Right lobe of liver (tissue), 6 donors: ENCODE results near the gene RASL12. TPM values are rescaled to one million over a fixed set of nuclear protein-coding genes. Genes with fewer than 3 reads are reported as not detected.

Experiments used
- ATAC-seq, 4 donors: fragments of 200-7000 bp; cut with Tn5 transposase; one replicate each; pipeline ENCODE4 v1.9.1; 2020; ENCODE audit warnings: mild to moderate bottlenecking in 4 of 4, moderate library complexity in 4 of 4
- DNase-seq, 3 donors: peaks; one replicate each; pipeline ENCODE4 v3.0.0-alpha.2; 2020
- H3K27ac ChIP-seq, 3 donors: fragments of 200-600 bp; one replicate each; pipeline ENCODE4 v1.8.0; 2022
- H3K27me3 ChIP-seq, 2 donors: fragments of 200-600 bp; one replicate each; pipeline ENCODE4 v1.8.0; 2022
- H3K36me3 ChIP-seq, 4 donors: fragments of 200-600 bp; sonication (generic) in 1 of 4; one replicate each; pipeline versions ENCODE4 v1.5.1 to v1.8.0; 2017 to 2022; ENCODE audit warnings: control low read depth in 1 of 4
- H3K4me1 ChIP-seq, 4 donors: fragments of 200-600 bp; sonication (generic) in 1 of 4; one replicate each; pipeline versions ENCODE4 v1.5.1 to v1.8.0; 2017 to 2022; ENCODE audit warnings: control low read depth in 1 of 4
- H3K4me3 ChIP-seq, 3 donors: fragments of 200-600 bp; one replicate each; pipeline ENCODE4 v1.8.0; 2022
- H3K9me3 ChIP-seq, 4 donors: fragments of 200-600 bp; sonication (generic) in 1 of 4; one replicate each; pipeline versions ENCODE4 v1.5.1 to v1.8.0; 2017 to 2022; ENCODE audit warnings: control low read depth in 1 of 4
- POLR2A ChIP-seq: fragments of 450-650 bp; IDR thresholded peaks from one replicate; pipeline ENCODE4 v1.6.1; 2017; ENCODE audit warnings: antibody characterized with exemption, mild to moderate bottlenecking
- WGBS: methylation state at CpG from one replicate; pipeline ENCODE4 v1.1.6; 2018; ENCODE audit warnings: low coverage, low lambda C conversion rate; ENCODE audit not compliant: insufficient coverage; ENCODE audit errors: missing lambda C conversion rate; 5-methylcytosine and 5-hydroxymethylcytosine counted together
- intact Hi-C, 2 donors: fragments of 100-400 bp; cut with DNase I; formaldehyde crosslinking; loops; one replicate each; pipeline versions ENCODE4 v1.11.2 to v1.14.1; 2022
- total RNA-seq, 6 experiments: library from RNA; depleted of rRNA in 2 of 6; stranded (reverse); fragments of >200 nt in 2 of 6; fragmentation: NEBNext Ultra II Directional in 3 of 6; extraction: Animal tissue kit (Norgen Biotek cat#: 25700) in 3 of 6; gene quantifications; one replicate each; pipeline versions ENCODE4 v1.1.0 to v1.2.4, GENCODE V29; 2016 to 2023
- TF ChIP-seq, protein P1 (sequence below), 4 donors: fragments of 200-600 bp in 3 of 4; fragments of 450-650 bp in 1 of 4; IDR thresholded peaks; one replicate each; pipeline versions ENCODE4 v1.5.1 to v1.8.0; 2016 to 2022; ENCODE audit warnings: antibody characterized with exemption in 4 of 4, mild to moderate bottlenecking in 2 of 4
- donor health status: DM: no; HTN: yes; CAD: no.
- donor health status: DM: no; HTN: no; CAD: no.
- donor health status: DM: no; HTN: no; CAD: no.
- donor health status: DM: no; HTN: yes; CAD: no.
- donor health status: DM: no; HTN: yes; CAD: no.

The RASL12 gene
- total RNA-seq, 6 experiments from 2014 or later = 0.07 to 1.5 (median 0.24) TPM

DNA sequence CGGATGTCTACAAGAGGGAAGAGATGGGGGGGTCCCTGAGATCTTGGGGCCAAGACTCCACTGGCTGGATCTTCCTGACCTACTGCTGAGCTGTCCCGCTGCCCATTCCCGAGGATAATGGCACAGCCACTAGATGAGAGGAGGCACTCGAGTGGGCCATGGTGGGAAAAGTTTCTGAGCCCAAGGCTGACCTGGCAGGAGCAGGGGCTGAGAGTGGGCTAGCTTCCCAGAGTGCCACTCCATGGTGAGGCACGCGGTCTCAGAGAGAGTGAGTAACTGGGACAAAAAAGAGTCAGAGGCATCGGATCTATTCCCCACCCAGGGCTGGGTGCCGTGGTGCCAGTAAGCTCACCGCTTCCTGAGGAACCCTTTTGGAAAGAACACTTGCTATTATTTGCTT is 11.7 kb downstream of the RASL12 start:
- intact Hi-C loops = no loop called here

DNA sequence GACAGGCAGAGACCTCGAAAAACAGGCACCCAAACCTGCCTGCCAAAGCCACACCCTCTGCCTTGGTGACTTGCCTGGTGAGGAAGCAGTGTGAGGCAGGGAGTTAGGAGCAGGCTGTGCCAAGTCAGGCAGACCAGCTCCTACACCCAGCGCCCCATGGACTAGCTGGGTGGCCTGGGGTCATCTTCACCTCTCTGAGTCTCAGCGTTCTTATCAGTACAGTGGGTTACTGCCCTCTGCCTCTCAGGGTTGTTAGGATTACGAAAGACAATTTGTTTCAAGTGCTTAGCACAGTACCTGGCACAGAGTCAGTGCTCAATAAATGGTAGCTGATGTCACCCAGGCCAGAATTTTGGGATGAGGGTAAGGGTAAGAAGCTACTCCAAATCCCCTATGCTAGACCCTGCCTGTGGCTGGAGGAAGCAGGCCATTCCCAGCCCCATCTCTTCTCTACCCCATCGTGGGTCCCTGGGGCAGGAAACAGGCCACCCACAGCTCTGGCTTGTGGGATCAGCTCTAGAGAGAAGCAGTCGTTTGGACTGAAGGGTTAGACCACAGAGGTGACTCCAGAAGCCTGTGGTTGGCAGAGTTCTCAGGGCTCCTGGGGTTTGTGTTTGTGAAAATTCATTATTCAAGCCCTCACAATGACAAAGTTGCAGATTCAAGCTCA is 12.5 kb downstream of the RASL12 start:
- 21% methylated on average over 2 of the region's 6 CpGs for WGBS
- Histone ChIP-seq H3K4me3 (no peak overlapping the region), H3K36me3 (no peaks in the 10 kb centered on the region), H3K27ac (peak overlapping the region; percentile 4 to 85 (median 33)), H3K27me3 (no peaks in the 10 kb centered on the region), H3K4me1 (peaks cover 0 to 31% (median 7%) of the 10 kb centered on the region in 4 donors), H3K9me3 (no peaks in the 10 kb centered on the region)
- TF ChIP-seq, protein P1, sequence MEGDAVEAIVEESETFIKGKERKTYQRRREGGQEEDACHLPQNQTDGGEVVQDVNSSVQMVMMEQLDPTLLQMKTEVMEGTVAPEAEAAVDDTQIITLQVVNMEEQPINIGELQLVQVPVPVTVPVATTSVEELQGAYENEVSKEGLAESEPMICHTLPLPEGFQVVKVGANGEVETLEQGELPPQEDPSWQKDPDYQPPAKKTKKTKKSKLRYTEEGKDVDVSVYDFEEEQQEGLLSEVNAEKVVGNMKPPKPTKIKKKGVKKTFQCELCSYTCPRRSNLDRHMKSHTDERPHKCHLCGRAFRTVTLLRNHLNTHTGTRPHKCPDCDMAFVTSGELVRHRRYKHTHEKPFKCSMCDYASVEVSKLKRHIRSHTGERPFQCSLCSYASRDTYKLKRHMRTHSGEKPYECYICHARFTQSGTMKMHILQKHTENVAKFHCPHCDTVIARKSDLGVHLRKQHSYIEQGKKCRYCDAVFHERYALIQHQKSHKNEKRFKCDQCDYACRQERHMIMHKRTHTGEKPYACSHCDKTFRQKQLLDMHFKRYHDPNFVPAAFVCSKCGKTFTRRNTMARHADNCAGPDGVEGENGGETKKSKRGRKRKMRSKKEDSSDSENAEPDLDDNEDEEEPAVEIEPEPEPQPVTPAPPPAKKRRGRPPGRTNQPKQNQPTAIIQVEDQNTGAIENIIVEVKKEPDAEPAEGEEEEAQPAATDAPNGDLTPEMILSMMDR (IDR thresholded peaks at IDR 0.05) = no peak
- no peak for TF ChIP-seq POLR2A
- DNase-seq (peak; percentile 75 to 92 (median 90)), ATAC-seq (peak; percentile 83 to 93 (median 86))
- intact Hi-C loops = no loop called here

More for the DNA sequence above, 11.7 kb downstream of the RASL12 start:
- H3K9me3 ChIP-seq = no peaks in the 10 kb centered on the region
- H3K4me3 ChIP-seq = no peak overlapping the region
- H3K36me3 ChIP-seq = no peaks in the 10 kb centered on the region
- DNase-seq (no peak), ATAC-seq (no peak)
- TF ChIP-seq, protein P1 (IDR thresholded peaks at IDR 0.05) = no peak
- TF ChIP-seq POLR2A = no peak
- H3K27ac ChIP-seq = peak overlapping the region in 1 of 3 donors; percentile 85
- H3K27me3 ChIP-seq = no peaks in the 10 kb centered on the region
- 100% methylated on average over 2 of the region's 9 CpGs for WGBS
- H3K4me1 ChIP-seq = peaks cover 0 to 31% (median 7%) of the 10 kb centered on the region in 4 donors

- Histone ChIP-seq H3K9me3 (no peaks in the 10 kb centered on the region), H3K4me1 (peaks cover 0 to 31% (median 7%) of the 10 kb centered on the region in 4 donors), H3K4me3 (no peak overlapping the region), H3K36me3 (no peaks in the 10 kb centered on the region), H3K27ac (peak overlapping the region; percentile 4 to 85 (median 33)), H3K27me3 (no peaks in the 10 kb centered on the region)
- TF ChIP-seq POLR2A = no peak
- TF ChIP-seq, protein P1 (IDR thresholded peaks at IDR 0.05) = peak; percentile 87 to 97 (median 96)
- 50% methylated on average over 2 of the region's 26 CpGs for WGBS
- intact Hi-C loops = loop anchor here (5.0 kb wide), 2 partner anchors 43 to 48 kb away; no protein-coding TSS in a partner anchor
- ATAC-seq (peak; percentile 80 to 90 (median 84)), DNase-seq (peak; percentile 80 to 85 (median 85))
Observed at GRCh38 chr15:65054333-65055200, 13.2 kb downstream of the RASL12 start.

DNA sequence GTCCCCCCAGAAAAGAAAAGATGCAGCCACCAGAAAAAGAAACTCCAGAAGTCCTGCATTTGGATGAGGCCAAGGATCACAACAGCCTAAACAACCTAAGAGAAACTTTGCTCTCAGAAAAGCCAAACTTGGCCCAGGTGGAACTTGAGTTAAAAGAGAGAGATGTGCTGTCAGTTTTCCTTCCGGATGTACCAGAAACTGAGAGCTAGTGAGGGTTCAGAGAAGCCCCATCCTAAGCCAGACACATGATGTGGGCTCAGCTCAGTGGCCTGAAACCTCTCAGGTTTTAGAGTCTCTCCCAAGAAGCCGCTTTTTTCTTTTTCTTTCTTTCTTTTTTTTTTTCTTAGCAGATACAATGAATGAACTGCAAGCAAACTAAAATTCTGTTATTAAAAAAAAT is 14.8 kb downstream of the RASL12 start:
- 92% methylated on average over 2 of the region's 2 CpGs for WGBS
- ATAC-seq = no peak
- DNase-seq = no peak

More for the DNA sequence above, 14.8 kb downstream of the RASL12 start:
- H3K27ac ChIP-seq = no peak overlapping the region
- H3K9me3 ChIP-seq = no peaks in the 10 kb centered on the region
- H3K36me3 ChIP-seq = no peaks in the 10 kb centered on the region
- no peaks in the 10 kb centered on the region for H3K27me3 ChIP-seq
- TF ChIP-seq POLR2A = no peak
- TF ChIP-seq, protein P1 (IDR thresholded peaks at IDR 0.05) = no peak
- intact Hi-C loops = loop anchor here (5.0 kb wide), 2 partner anchors 44 to 49 kb away; no protein-coding TSS in a partner anchor
- no peak overlapping the region for H3K4me3 ChIP-seq
- H3K4me1 ChIP-seq = peaks cover 0 to 31% (median 7%) of the 10 kb centered on the region in 4 donors
